HCT116 (cell line): ENCODE data around the gene NCAN. TPM values are rescaled to one million over a fixed set of nuclear protein-coding genes. Genes with fewer than 3 reads are reported as not detected.

Experiments
- ATAC-seq: fragments of 200-7000 bp; cut with Tn5 transposase; 2 replicates; pipeline ENCODE4 v1.9.1; 2020; ENCODE audit warnings: mild to moderate bottlenecking, moderate library complexity
- BruUV-seq: library from RNA; stranded (reverse); fragments of 400-500 nt; replicated peaks from 2 replicates; lab custom pipeline; 2021; lab: Mats Ljungman, UMichigan
- CTCF ChIA-PET: fragments of 300-600 bp; sonication (Branson Sonifier 250); formaldehyde crosslinking; loops from one replicate; lab custom pipeline; 2021; ENCODE audit warnings: antibody characterized with exemption; lab: Charles Lee
- POLR2A ChIA-PET: fragments of 300-600, 350-600 bp; sonication (Branson Sonifier 250); formaldehyde crosslinking; loops from one replicate; lab custom pipeline; 2021; ENCODE audit warnings: antibody characterized with exemption; lab: Charles Lee
- RAD21 ChIA-PET, 2 experiments: fragments of 300-600 bp; sonication (Branson Sonifier 250); formaldehyde crosslinking; loops; one replicate each; lab custom pipeline; 2023; ENCODE audit warnings: low total read pairs in 2 of 2; ENCODE audit not compliant: uncharacterized antibody in 2 of 2, unreplicated experiment in 2 of 2, low non-redundant PET in 1 of 2; lab: Charles Lee
- DNase-seq: peaks from one replicate; pipeline ENCODE4 v3.0.0-alpha.2; 2010; ENCODE audit warnings: low read depth, low spot score
- H2AFZ ChIP-seq: fragments of 200-600 bp; shearing (Covaris generic), sonication (generic); 2 replicates; pipeline ENCODE4 v1.6.1; 2017; ENCODE audit warnings: low read depth, mixed run types, mixed read lengths, antibody characterized with exemption, low read length; ENCODE audit not compliant: poor library complexity, severe bottlenecking
- H3K27ac ChIP-seq: 2 replicates; pipeline ENCODE4 v1.5.1; 2012; ENCODE audit warnings: low read depth, low read length
- H3K27me3 ChIP-seq: fragments of 200-600 bp; sonication (generic); 2 replicates; pipeline ENCODE4 v1.6.1; 2016; ENCODE audit warnings: mixed run types, low read length, mixed read lengths; ENCODE audit not compliant: insufficient read depth
- H3K36me3 ChIP-seq, 2 experiments: fragments of 200-500 bp in 1 of 2; fragments of 200-600 bp in 1 of 2; sonication (Bioruptor generic) in 1 of 2; sonication (generic) in 1 of 2; 2 replicates each; pipeline versions ENCODE4 v1.5.1 to v1.6.1; 2014 to 2016; ENCODE audit warnings: low read length in 2 of 2, inconsistent platforms in 1 of 2, mixed read lengths in 1 of 2, mixed run types in 1 of 2; ENCODE audit not compliant: insufficient read depth in 2 of 2, control insufficient read depth in 1 of 2
- H3K4me1 ChIP-seq, 2 experiments: fragments of 200-600 bp in 1 of 2; sonication (generic) in 1 of 2; 2 replicates each; pipeline versions ENCODE4 v1.5.1 to v1.6.1; 2012 to 2017; ENCODE audit warnings: low read length in 2 of 2, inconsistent platforms in 1 of 2, mild to moderate bottlenecking in 1 of 2, mixed read lengths in 1 of 2, mixed run types in 1 of 2, moderate library complexity in 1 of 2; ENCODE audit not compliant: insufficient read depth in 2 of 2, control insufficient read depth in 1 of 2
- H3K4me2 ChIP-seq: fragments of 200-600 bp; sonication (generic); 2 replicates; pipeline ENCODE4 v1.6.1; 2017; ENCODE audit warnings: mixed run types, low read length, mixed read lengths
- H3K4me3 ChIP-seq, 2 experiments: fragments of 200-600 bp in 1 of 2; sonication (generic) in 1 of 2; replicated peaks in 1 of 2; 2 replicates each; pipeline ENCODE4 v1.5.1; 2011 to 2016; ENCODE audit warnings: low read length in 2 of 2, control low read depth in 1 of 2, low read depth in 1 of 2, mild to moderate bottlenecking in 1 of 2, mixed read lengths in 1 of 2, mixed run types in 1 of 2
- H3K79me2 ChIP-seq: fragments of 200-600 bp; sonication (generic); 2 replicates; pipeline ENCODE4 v1.6.1; 2017; ENCODE audit warnings: mild to moderate bottlenecking, mixed run types, low read length, moderate library complexity, mixed read lengths; ENCODE audit not compliant: insufficient read depth
- H3K9ac ChIP-seq: fragments of 200-600 bp; sonication (generic); 2 replicates; pipeline ENCODE4 v1.6.1; 2016; ENCODE audit warnings: low read length, mixed read lengths
- H3K9me2 ChIP-seq: fragments of 200-600 bp; sonication (generic), shearing (Covaris generic); 2 replicates; pipeline ENCODE4 v1.6.1; 2017; ENCODE audit warnings: mixed run types, mild to moderate bottlenecking, moderate library complexity; ENCODE audit not compliant: insufficient read depth
- H3K9me3 ChIP-seq, 2 experiments: fragments of 200-500 bp in 1 of 2; fragments of 200-600 bp in 1 of 2; sonication (Bioruptor generic) in 1 of 2; sonication (generic) in 1 of 2; 2 replicates each; pipeline ENCODE4 v1.6.1; 2014 to 2017; ENCODE audit warnings: low read length in 2 of 2, mixed read lengths in 2 of 2, inconsistent platforms in 1 of 2, low read depth in 1 of 2, mild to moderate bottlenecking in 1 of 2, mixed run types in 1 of 2, moderate library complexity in 1 of 2; ENCODE audit not compliant: control insufficient read depth in 1 of 2, insufficient read depth in 1 of 2
- H4K20me1 ChIP-seq: fragments of 200-600 bp; sonication (generic), shearing (Covaris generic); 2 replicates; pipeline ENCODE4 v1.6.1; 2017; ENCODE audit warnings: mixed run types, mild to moderate bottlenecking, moderate library complexity; ENCODE audit not compliant: insufficient read depth
- EZH2phosphoT487 ChIP-seq: fragments of 200-600 bp; IDR thresholded peaks from 2 replicates; pipeline ENCODE4 v1.6.1; 2018; ENCODE audit warnings: antibody characterized with exemption, borderline replicate concordance
- SP1 ChIP-seq: IDR thresholded peaks from 2 replicates; pipeline ENCODE4 v1.6.1; 2012; ENCODE audit warnings: low read depth
- ZNF274 ChIP-seq: fragments of 200-500 bp; sonication (Bioruptor generic); IDR thresholded peaks from 2 replicates; pipeline ENCODE4 v1.6.1; 2014; ENCODE audit warnings: mild to moderate bottlenecking, low read depth, low read length, inconsistent platforms
- intact Hi-C: fragments of 100-400 bp; cut with micrococcal nuclease; formaldehyde crosslinking; loops from 2 replicates; pipeline ENCODE4 v1.10.0; 2022
- total RNA-seq: library from RNA; stranded (reverse); gene quantifications from one replicate; pipeline ENCODE4 v1.2.1, GENCODE V29; 2021; ENCODE audit not compliant: unreplicated experiment
- TF ChIP-seq, protein P1 (sequence below): IDR thresholded peaks from 2 replicates; pipeline ENCODE4 v1.6.1; 2012; ENCODE audit warnings: low read depth
- TF ChIP-seq, protein P2 (sequence below): IDR thresholded peaks from 2 replicates; pipeline ENCODE4 v1.6.1; 2011; ENCODE audit warnings: mild to moderate bottlenecking, low read length, moderate library complexity; ENCODE audit not compliant: insufficient replicate concordance; ENCODE audit errors: extremely low read depth

Gene NCAN
- total RNA-seq, 1 experiment from 2014 or later, result 0.07 TPM

DNA sequence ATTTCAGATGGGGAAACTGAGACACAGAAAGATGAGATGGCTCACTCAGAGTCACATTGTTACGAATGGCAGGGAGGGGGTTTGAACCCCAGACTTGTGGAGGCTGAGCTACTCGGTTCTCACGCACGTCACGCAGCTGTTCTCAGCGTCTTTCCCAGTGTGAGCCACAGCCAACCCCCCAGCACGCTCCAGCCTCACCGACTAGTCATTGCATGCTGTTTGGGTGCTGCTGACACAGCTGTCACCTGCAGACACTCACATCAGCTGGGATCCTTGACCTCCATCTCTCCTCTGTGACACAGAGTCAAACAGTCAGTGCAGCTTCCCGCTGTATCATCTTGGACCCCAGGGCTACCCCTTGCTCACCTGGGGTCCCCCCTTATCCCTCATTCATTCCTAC lies 2.4 kb upstream of the NCAN start (continued):
- TF ChIP-seq, protein P1, sequence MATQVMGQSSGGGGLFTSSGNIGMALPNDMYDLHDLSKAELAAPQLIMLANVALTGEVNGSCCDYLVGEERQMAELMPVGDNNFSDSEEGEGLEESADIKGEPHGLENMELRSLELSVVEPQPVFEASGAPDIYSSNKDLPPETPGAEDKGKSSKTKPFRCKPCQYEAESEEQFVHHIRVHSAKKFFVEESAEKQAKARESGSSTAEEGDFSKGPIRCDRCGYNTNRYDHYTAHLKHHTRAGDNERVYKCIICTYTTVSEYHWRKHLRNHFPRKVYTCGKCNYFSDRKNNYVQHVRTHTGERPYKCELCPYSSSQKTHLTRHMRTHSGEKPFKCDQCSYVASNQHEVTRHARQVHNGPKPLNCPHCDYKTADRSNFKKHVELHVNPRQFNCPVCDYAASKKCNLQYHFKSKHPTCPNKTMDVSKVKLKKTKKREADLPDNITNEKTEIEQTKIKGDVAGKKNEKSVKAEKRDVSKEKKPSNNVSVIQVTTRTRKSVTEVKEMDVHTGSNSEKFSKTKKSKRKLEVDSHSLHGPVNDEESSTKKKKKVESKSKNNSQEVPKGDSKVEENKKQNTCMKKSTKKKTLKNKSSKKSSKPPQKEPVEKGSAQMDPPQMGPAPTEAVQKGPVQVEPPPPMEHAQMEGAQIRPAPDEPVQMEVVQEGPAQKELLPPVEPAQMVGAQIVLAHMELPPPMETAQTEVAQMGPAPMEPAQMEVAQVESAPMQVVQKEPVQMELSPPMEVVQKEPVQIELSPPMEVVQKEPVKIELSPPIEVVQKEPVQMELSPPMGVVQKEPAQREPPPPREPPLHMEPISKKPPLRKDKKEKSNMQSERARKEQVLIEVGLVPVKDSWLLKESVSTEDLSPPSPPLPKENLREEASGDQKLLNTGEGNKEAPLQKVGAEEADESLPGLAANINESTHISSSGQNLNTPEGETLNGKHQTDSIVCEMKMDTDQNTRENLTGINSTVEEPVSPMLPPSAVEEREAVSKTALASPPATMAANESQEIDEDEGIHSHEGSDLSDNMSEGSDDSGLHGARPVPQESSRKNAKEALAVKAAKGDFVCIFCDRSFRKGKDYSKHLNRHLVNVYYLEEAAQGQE, result no peak

DNA sequence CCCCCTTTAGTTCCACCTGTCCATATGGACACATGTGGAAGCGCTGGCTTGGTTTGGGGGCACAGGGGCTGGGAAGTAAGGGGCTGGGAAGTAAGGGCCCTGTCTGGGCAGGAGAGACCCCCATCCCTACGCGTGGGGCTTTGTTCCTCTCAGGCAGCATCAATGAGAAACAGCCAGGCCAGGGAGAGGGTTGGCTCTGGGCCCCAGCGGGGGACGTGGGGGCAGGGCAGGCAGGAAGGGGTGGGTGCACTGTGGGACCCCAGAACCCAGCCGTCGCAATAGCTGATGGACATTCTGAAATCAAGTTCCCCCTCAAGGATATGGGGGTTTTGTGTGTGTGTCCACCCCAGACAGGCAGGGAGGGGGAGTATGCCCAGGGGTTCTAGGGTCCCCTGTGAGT lies 1.2 kb downstream of the NCAN start:
- no peak overlapping the region for H3K4me3 ChIP-seq
- H3K27ac ChIP-seq, result no peak overlapping the region
- H3K27me3 ChIP-seq, result no peaks in the 10 kb centered on the region
- no peaks in the 10 kb centered on the region for H4K20me1 ChIP-seq
- no peak overlapping the region for H2AFZ ChIP-seq
- H3K9me2 ChIP-seq, result no peaks in the 10 kb centered on the region
- no peak overlapping the region for H3K9ac ChIP-seq
- no peaks in the 10 kb centered on the region for H3K79me2 ChIP-seq
- no peaks in the 10 kb centered on the region for H3K36me3 ChIP-seq
- no peak overlapping the region for H3K4me2 ChIP-seq
- no TSS peak for BruUV-seq
- intact Hi-C loops, result no loop called here
- no peak for DNase-seq
- no peaks in the 10 kb centered on the region for H3K9me3 ChIP-seq
- ChIA-PET RAD21 (no interaction called here), CTCF (no interaction called here), POLR2A (no interaction called here)
- ATAC-seq, result no peak
- TF ChIP-seq ZNF274 (no peak), SP1 (no peak), EZH2phosphoT487 (no peak)
- TF ChIP-seq, protein P2, sequence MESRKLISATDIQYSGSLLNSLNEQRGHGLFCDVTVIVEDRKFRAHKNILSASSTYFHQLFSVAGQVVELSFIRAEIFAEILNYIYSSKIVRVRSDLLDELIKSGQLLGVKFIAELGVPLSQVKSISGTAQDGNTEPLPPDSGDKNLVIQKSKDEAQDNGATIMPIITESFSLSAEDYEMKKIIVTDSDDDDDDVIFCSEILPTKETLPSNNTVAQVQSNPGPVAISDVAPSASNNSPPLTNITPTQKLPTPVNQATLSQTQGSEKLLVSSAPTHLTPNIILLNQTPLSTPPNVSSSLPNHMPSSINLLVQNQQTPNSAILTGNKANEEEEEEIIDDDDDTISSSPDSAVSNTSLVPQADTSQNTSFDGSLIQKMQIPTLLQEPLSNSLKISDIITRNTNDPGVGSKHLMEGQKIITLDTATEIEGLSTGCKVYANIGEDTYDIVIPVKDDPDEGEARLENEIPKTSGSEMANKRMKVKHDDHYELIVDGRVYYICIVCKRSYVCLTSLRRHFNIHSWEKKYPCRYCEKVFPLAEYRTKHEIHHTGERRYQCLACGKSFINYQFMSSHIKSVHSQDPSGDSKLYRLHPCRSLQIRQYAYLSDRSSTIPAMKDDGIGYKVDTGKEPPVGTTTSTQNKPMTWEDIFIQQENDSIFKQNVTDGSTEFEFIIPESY, result no peak
- H3K4me1 ChIP-seq, result peaks cover 5 to 10% of the 10 kb centered on the region in 2 experiments; a peak in 2 of 4 replicates
